Activated naive CD8-positive, alpha-beta T cell (primary cell): ENCODE measurements around the gene NEU4.

ENCODE experiments used
- H3K27ac Mint-ChIP-seq: one replicate; pipeline ENCODE4 v1.8.0; 2021; ENCODE audit warnings: mixed read lengths
- H3K27me3 Mint-ChIP-seq: one replicate; pipeline ENCODE4 v1.8.0; 2021; ENCODE audit warnings: mixed read lengths
- H3K36me3 Mint-ChIP-seq: one replicate; pipeline ENCODE4 v1.8.0; 2021; ENCODE audit warnings: mixed read lengths
- H3K4me1 Mint-ChIP-seq: one replicate; pipeline ENCODE4 v1.8.0; 2021; ENCODE audit warnings: low read depth, mixed read lengths
- H3K4me3 Mint-ChIP-seq: one replicate; pipeline ENCODE4 v1.8.0; 2021; ENCODE audit warnings: mild to moderate bottlenecking, mixed read lengths
- H3K9me3 Mint-ChIP-seq: one replicate; pipeline ENCODE4 v1.8.0; 2021; ENCODE audit warnings: low read depth, mixed read lengths

NEU4 gene

DNA sequence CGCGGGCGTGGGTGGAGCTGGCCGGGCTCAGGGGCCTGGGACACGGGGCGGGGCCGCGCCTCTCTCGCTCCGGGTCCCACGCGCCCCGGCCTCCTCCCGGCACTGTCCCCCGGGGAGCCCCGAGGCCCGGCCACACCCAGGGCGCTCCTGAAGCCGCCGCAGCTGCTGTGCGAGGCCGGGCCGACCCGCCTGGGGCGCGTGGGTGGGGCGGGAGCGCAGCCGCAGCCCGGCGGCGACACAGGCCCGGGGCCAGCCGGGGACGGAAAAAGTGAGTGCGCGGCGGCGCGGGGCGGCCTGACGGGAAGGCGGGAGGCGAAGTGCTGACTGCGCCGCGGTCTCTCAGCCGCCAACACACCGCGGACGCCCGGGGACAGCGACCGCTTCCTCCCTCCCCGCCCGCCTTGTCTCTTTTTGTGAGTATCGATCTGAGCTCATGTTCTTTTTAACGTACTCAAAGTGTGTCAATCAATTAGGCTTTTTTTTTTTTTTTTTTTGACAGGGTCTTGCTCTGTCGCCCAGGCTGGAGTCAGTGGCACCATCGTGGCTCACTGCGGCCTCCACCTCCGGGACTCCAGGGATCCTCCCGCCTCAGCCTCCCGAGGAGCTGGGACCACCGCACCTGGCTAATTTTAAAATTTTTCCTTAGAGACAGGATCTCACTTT is 35.2 kb downstream of the NEU4 start:
- H3K27me3 Mint-ChIP-seq = peaks cover 3% of the 10 kb centered on the region
- peaks cover 28% of the 10 kb centered on the region for H3K4me1 Mint-ChIP-seq
- H3K9me3 Mint-ChIP-seq = no peaks in the 10 kb centered on the region
- H3K27ac Mint-ChIP-seq = peak overlapping the region; percentile 62
- peak overlapping the region; percentile 55 for H3K4me3 Mint-ChIP-seq
- no peaks in the 10 kb centered on the region for H3K36me3 Mint-ChIP-seq

DNA sequence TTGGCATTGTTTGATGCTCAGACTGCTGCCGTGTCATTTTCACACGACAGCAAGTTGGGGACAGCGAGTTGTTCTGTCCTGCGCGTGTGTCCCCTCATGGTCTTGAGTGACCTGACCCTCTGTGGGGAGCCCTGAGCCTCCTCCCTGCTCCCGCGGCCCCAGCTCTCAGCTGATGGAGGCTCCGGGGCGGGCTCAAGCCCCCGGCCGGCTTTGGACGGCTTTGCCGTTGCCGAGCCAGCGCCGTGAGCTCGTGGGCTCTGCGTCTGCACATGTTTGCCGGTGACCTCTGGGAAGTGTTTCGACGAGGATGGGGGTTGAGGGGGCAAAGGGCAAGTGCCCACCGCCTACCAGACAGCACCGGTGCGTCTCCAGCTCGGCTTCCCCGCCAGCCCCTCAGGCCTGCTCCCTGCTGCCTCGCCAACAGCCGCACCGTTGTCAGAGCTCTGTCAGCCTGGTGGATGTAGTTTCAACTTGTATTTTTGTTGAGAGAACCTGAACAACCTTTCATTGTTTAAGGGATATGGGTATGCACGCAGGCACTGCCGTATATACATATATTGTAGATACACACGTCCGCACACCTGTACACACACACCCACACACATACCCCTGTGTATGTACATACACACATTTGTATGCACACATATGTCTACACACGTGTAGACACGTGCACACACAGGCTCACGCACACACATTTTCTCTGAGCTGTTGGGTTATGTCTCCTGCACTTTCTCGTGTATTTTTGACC is 36.0 kb downstream of the NEU4 start:
- Mint-ChIP-seq H3K27me3 (peaks cover 3% of the 10 kb centered on the region), H3K4me3 (peak overlapping the region; percentile 55), H3K4me1 (peaks cover 28% of the 10 kb centered on the region), H3K9me3 (no peaks in the 10 kb centered on the region), H3K36me3 (no peaks in the 10 kb centered on the region), H3K27ac (peak overlapping the region; percentile 34)

DNA sequence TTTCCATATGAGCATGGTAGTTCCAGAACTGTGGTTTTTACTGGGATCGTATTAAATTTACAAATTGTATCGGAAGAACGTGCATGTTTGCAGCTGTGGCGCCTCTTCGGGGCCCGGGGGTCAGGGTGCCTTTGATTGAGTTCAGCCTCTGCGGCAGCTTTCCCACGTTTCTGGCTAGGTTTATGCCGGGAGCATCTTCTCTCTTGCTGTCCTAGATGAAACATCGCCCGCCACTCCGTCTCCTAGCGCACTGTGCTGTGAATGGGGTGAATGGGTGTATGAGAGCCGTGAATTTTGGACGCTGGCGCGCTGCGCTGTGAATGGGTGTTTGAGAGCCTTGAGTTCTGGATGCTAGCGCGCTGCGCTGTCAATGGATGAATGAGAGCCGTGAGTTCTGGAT is 37.4 kb downstream of the NEU4 start:
- H3K27ac Mint-ChIP-seq = peak overlapping the region; percentile 64
- no peaks in the 10 kb centered on the region for H3K9me3 Mint-ChIP-seq
- peaks cover 3% of the 10 kb centered on the region for H3K27me3 Mint-ChIP-seq
- H3K36me3 Mint-ChIP-seq = no peaks in the 10 kb centered on the region
- H3K4me3 Mint-ChIP-seq = peak overlapping the region; percentile 66
- peaks cover 28% of the 10 kb centered on the region for H3K4me1 Mint-ChIP-seq

DNA sequence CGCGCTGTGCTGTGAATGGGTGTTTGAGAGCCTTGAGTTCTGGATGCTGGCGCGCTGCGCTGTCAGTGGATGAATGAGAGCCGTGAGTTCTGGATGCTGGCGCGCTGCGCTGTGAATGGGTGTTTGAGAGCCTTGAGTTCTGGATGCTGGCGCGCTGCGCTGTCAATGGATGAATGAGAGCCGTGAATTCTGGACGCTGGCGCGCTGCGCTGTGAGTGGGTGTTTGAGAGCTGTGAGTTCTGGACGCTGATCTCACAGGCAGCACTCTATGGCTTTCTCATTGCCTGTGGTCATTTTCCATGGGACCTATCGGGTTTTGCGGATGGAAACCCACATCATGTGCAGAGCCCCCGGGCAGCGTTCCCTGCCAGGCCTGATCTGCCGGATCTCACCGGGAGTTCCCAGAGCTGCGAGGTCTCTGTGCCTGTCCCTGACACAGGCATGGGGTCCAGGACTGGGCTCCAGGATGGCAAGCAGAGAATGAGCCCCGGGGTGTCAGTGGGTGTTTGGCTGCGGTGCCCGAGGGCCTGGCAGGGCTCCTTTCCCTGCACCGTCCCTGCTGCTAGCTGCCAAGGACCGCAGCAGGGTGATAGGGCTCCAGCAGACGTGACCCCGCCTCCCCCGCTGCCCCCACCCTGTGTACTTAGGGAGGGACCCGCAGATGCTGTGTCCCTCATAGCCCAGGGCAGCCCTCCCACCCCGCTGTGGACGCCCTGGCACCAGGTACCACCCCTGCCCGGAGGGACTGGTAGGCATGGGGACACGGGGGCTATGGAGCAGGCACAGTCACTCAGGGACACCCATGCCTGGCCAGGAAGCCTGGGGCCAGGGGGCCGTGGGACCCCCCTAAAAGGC is 40.0 kb downstream of the NEU4 start:
- peaks cover 3% of the 10 kb centered on the region for H3K27me3 Mint-ChIP-seq
- no peak overlapping the region for H3K27ac Mint-ChIP-seq
- no peak overlapping the region for H3K4me3 Mint-ChIP-seq
- H3K4me1 Mint-ChIP-seq = peaks cover 20% of the 10 kb centered on the region
- H3K36me3 Mint-ChIP-seq = no peaks in the 10 kb centered on the region
- no peaks in the 10 kb centered on the region for H3K9me3 Mint-ChIP-seq

DNA sequence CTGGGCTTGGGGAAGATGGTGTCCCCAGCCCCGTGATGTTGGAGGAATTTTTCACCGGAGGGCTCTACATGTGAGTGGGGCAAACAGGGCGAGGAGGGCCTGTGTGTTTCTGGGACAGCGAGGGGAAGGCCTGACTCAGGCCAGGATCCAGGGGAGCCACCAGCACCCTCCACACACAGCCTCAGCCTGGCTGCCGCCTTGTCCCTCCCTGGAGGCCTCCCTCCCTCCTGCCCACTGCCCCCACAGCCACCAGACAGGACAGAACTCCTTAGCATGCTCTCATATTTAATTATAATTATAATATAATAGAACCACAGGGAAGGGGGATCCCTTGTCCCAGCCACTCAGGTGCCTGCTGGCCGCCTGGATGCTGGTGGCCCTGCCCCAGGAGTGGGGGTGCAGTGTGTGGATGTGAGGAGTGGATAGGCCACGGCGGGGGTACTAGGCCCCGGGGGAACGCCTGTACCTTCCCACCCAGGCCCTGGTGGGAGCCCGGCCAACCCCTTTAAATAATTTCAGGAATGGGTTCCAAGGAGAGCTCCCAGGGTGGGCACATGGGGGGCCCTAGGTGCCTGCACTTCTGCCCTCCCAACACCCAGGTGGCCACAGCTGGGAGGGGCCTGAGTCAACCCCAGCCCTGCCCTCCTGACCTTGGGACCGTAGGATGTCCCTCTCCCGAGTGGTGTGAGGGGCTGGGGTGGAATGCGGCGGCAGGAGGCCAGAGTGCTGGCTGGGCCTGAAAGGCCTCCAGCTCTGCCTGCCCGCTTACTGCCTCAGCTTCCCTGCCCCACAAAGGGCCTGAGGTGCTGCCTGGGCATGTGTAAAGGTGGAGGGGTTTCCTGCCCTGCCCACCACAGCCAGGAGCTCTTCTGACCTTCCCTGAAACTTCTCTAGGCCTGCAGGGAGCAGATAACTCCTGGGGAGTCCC is 40.9 kb downstream of the NEU4 start:
- no peak overlapping the region for H3K4me3 Mint-ChIP-seq
- peaks cover 15% of the 10 kb centered on the region for H3K4me1 Mint-ChIP-seq
- H3K36me3 Mint-ChIP-seq = no peaks in the 10 kb centered on the region
- H3K27me3 Mint-ChIP-seq = peaks cover 3% of the 10 kb centered on the region
- H3K27ac Mint-ChIP-seq = no peak overlapping the region
- no peaks in the 10 kb centered on the region for H3K9me3 Mint-ChIP-seq

DNA sequence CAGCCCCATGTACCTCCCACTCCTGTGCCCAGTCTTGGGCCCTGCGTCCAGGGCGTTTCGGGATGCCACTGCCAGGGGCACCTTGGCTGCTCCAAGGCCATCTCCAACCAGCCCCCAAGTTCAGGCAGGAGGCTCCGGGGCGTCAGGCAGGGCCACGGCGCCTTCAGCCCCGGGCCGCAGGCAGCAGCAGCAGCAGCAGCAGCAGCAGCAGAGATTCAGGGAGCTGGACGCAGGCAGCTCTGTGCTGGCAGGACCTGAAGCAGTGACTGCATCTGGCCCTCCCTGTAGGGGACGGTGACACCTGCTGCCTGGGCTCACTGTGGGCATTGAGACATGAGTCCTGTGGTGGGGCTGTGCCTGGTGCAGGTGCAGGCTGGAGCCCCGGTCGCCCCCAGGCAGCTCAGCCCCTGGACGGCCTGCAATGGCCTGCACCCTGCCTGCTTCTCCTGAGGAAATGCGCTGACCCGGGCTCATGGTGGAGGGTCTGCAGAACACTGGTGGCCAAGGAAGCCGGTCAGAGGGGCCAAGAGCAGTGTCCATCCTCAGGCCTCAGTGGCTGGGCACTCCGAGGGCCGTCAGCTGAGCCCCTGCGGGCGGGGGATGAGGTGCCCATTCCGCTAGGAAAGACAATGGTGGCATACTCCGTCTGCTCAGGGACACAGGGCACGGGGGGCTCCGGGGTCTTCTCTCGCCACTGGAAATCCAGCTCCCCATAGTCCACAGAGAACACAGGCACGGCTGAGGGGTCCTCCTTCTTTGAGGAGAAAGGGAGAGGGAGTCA is 41.7 kb downstream of the NEU4 start:
- H3K27me3 Mint-ChIP-seq = peaks cover 3% of the 10 kb centered on the region
- H3K27ac Mint-ChIP-seq = no peak overlapping the region
- H3K4me1 Mint-ChIP-seq = peaks cover 8% of the 10 kb centered on the region
- no peaks in the 10 kb centered on the region for H3K36me3 Mint-ChIP-seq
- no peak overlapping the region for H3K4me3 Mint-ChIP-seq
- no peaks in the 10 kb centered on the region for H3K9me3 Mint-ChIP-seq

DNA sequence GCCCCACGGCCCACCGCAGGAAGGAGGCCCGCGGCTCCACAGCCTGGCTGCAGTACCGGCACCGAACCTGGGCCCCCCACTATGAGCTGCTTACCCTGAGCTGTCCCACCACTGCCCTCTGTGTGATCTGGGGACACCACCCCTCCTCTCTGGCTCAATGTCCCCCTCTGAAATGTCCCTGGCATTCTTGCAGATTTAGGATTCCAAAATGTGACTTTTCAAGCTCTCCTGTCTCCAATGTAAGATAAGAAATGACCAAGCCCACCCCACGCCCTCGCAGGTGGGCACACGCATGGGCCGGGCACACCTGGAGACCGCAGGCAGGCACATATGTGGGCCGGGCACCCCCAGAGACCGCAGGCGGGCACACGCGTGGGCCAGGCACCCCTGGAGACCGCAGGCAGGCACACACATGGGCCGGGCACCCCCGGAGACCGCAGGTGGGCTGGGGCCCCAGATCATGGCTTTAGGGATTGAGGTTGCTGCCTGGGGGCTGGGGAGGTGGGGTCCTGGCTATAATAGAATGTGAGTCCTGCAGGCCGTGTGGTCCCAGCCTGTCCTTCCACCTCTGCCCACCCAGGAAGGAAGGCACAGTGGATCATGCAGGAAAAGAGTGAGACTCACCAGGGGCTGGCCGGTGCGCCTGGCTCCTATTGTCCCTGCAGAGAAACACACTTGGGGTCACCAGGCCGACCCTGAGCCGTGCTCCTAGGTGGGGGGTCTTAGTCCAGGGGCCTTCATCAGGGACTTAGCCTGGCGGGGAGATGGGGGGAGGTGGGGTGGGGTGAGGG is 42.5 kb downstream of the NEU4 start:
- Mint-ChIP-seq H3K27ac (no peak overlapping the region), H3K4me3 (no peak overlapping the region), H3K36me3 (no peaks in the 10 kb centered on the region), H3K9me3 (no peaks in the 10 kb centered on the region), H3K4me1 (peaks cover 1% of the 10 kb centered on the region), H3K27me3 (peaks cover under 1% of the 10 kb centered on the region)

DNA sequence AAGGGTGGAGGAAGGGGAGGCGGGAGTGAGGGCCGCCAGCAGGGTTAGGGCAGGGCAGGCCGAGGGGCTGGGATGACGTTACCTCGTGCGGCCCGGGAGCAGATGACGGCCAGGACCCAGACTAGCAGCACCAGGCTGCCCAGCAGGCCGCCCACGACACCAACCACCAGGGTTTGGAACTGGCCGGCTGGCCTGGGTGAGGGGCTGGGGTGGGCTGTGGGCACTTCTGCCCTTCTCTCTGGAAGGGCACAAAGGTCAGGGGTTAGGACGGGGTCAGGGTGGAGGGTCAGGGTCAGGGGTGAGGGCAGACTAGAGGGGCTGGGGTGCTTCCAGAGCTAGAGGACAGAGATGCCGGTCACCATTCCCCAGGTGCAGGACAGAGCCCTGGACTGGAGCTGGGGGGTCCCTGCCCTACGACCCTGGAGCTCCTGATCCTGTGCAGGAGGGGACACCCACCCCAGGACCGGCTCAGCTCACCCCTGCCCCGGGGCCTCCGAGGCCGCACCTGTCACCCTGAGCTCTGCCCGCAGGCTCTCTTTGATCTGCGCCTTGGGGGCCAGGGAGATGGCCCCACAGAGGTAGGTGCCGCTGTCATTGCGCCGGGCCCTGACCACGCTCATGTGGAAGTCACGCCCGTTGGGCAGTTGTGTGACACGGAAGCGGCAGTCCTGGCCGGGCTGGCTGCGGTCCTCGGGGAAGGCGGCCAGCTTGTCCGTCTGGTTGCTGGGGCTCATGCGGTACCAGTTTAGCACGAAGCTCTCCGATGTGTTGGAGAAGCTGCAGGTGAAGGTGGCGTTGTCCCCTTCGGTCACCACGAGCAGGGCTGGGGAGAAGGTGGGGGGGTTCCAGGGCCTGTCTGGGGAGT is 43.4 kb downstream of the NEU4 start:
- Mint-ChIP-seq H3K4me3 (no peak overlapping the region), H3K27ac (no peak overlapping the region), H3K4me1 (no peaks in the 10 kb centered on the region), H3K9me3 (no peaks in the 10 kb centered on the region), H3K36me3 (no peaks in the 10 kb centered on the region), H3K27me3 (no peaks in the 10 kb centered on the region)

DNA sequence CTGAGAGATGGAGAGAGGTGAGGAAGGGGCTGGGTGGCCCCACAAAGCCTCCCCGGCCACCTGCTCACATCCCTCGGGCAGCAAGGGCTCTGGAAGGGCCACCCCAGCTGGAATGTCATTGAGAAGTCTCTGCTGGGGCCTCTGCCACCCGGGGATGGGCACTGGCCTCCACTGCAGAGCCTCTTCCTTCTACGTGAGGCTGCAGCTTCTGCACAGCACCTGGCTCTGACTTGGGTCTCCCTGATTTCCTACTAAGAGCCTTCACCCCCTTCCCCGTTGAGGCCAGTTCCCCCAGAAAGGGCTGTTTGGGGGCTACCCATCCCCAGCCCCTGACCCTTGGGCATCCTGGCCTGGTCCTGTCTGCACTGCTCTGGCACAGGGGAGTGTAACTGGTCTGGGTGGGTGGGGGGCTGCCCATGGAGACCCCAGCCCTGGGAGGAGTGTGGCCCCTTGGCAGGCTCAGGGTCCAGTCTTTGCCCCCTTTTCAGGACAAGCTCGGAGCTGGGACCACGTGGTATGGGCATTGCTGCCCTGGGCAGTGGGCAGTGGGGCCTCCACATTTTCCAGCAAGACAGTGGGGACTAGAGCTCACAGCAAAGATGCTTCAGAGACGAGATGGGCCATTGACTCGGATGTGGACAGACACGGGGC is 44.1 kb downstream of the NEU4 start:
- H3K27ac Mint-ChIP-seq = no peak overlapping the region
- no peaks in the 10 kb centered on the region for H3K9me3 Mint-ChIP-seq
- no peaks in the 10 kb centered on the region for H3K27me3 Mint-ChIP-seq
- peaks cover 2% of the 10 kb centered on the region for H3K4me1 Mint-ChIP-seq
- no peaks in the 10 kb centered on the region for H3K36me3 Mint-ChIP-seq
- H3K4me3 Mint-ChIP-seq = no peak overlapping the region

DNA sequence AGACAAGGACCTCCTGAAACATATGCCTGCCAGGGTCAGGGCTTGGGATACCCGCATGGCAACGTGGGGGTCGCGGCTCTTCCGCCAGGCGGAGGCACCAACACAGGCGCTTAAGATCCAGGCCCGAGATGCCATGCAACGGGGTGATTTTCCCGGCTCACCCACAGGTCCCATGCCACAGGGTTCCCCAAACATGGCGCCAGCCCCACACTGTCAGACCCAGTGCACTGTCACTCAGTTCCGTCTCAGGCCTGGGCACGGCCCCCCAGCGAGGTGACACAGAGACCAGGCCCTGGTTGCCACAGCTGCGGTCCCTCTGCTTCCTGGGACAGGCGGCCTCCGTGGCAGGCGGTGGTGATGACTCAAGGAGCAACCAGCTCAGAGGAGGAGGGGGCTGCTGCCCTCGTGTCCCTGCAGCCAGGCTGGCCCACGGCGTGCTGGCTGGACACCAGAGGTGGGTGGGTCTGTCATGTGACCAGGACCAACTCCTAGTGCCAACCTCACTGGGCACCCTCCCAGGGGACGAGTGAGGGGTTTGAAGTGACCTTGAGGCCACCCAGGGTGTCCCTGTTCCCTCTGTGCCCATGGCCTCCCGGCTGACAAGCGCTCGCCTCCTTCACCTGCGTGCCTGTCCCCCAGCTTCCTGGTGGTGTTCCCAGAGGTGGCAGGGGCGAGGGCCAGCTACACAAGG is 44.8 kb downstream of the NEU4 start:
- no peak overlapping the region for H3K4me3 Mint-ChIP-seq
- no peaks in the 10 kb centered on the region for H3K27me3 Mint-ChIP-seq
- H3K36me3 Mint-ChIP-seq = no peaks in the 10 kb centered on the region
- H3K9me3 Mint-ChIP-seq = no peaks in the 10 kb centered on the region
- H3K4me1 Mint-ChIP-seq = peaks cover 4% of the 10 kb centered on the region
- H3K27ac Mint-ChIP-seq = no peak overlapping the region

DNA sequence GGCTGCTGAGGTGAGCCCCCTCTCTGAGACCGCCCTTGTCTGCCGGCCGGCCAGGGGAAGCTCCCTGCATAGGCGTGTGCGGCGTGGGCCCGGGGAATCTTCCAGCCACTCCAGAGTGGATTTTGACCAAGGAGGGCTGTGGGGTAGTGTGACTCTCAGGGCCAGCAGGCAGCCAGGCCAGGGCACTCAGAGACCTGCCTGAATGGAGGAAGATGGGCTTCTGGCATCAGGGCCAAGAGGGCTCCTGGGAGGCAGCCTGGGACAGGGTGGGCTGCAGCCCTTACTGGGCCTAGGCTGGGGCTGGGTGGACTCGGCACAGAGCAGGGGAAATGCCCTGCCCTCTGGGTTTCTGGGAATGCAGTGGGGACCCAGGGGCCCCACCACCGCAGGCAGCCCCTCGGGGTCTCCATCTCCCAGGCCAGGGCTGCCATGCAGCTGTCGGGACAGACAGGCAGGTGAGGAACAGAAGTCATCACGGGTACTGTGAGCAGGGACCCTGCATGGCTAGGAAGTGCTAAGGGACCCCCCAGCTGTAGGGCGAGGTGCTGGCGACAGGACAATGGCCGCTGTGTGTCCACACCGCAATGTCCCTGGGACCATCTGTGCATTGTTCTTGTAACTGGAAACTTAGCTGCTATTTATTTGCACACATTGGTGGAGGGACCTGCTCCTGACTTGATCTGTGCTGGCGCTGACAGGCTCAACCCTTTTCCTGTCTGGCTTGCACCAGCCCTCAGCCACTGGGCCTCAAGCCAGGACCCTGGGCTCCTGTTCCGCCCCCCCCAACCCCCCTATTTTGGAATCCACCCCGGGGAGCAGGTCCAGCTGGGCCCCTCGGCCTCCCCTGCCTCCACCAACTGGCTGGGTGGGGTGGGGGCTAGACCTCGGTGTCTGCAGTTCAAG is 45.6 kb downstream of the NEU4 start:
- no peaks in the 10 kb centered on the region for H3K9me3 Mint-ChIP-seq
- H3K4me3 Mint-ChIP-seq = no peak overlapping the region
- H3K36me3 Mint-ChIP-seq = no peaks in the 10 kb centered on the region
- peaks cover 7% of the 10 kb centered on the region for H3K4me1 Mint-ChIP-seq
- no peak overlapping the region for H3K27ac Mint-ChIP-seq
- no peaks in the 10 kb centered on the region for H3K27me3 Mint-ChIP-seq
